Measurements from ENCODE around the gene TNRC6B. TPM values are rescaled to one million over a fixed set of nuclear protein-coding genes. Genes with fewer than 3 reads are reported as not detected.
"Not testable (repeated sequence)": the region's sequence is repeated elsewhere in the genome, so short reads cannot be mapped to it uniquely, and the experiment has no call there.

The TNRC6B gene
- total RNA-seq, 1 donor from 2014 or later: 29.0 TPM

GRCh38 chr22:40345815-40346184 lies 168.1 kb downstream of the TNRC6B start:
- DNase-seq (ENCODE audit: low spot score) (no peak), ATAC-seq (peak; percentile 33)

GRCh38 chr22:40346185-40347118 lies 168.7 kb downstream of the TNRC6B start, which contains the start of gene ADSL:
Gene ADSL, plus strand, starts transcription at chr22:40346500. Its CDS starts 59 bp downstream, at chr22:40346559.
- ATAC-seq (peak; percentile 96), DNase-seq (ENCODE audit: low spot score) (peak; percentile 89)

- DNase-seq (ENCODE audit: low spot score): no peak
- ATAC-seq: no peak
Observed at GRCh38 chr22:40347300-40347699, 169.6 kb downstream of the TNRC6B start.

GRCh38 chr22:40348025-40348658 lies 170.4 kb downstream of the TNRC6B start:
- ATAC-seq: peak; percentile 35
- no peak for DNase-seq (ENCODE audit: low spot score)

GRCh38 chr22:40352763-40353162 lies 175.0 kb downstream of the TNRC6B start:
- DNase-seq (ENCODE audit: low spot score) (no peak), ATAC-seq (no peak)

GRCh38 chr22:40361100-40361499 lies 183.4 kb downstream of the TNRC6B start:
- no peak for ATAC-seq
- DNase-seq (ENCODE audit: low spot score): no peak

GRCh38 chr22:40363059-40363458 lies 185.3 kb downstream of the TNRC6B start:
- DNase-seq (ENCODE audit: low spot score) (no peak), ATAC-seq (no peak)

GRCh38 chr22:40364431-40364830 lies 186.7 kb downstream of the TNRC6B start:
- DNase-seq (ENCODE audit: low spot score): no peak
- no peak for ATAC-seq

- DNase-seq (ENCODE audit: low spot score) (no peak), ATAC-seq (no peak)
Observed at GRCh38 chr22:40366068-40366467, 188.3 kb downstream of the TNRC6B start.

GRCh38 chr22:40367342-40367741 lies 189.6 kb downstream of the TNRC6B start:
- DNase-seq (ENCODE audit: low spot score) (no peak), ATAC-seq (no peak)

- no peak for ATAC-seq
- no peak for DNase-seq (ENCODE audit: low spot score)
Observed at GRCh38 chr22:40368016-40368415, 190.3 kb downstream of the TNRC6B start.

GRCh38 chr22:40368836-40369235 lies 191.1 kb downstream of the TNRC6B start:
- ATAC-seq (no peak), DNase-seq (ENCODE audit: low spot score) (no peak)

GRCh38 chr22:40374567-40374966 lies 196.8 kb downstream of the TNRC6B start:
- no peak for DNase-seq (ENCODE audit: low spot score)

GRCh38 chr22:40376149-40376548 lies 198.4 kb downstream of the TNRC6B start:
- DNase-seq (ENCODE audit: low spot score): no peak
- ATAC-seq: no peak

More at GRCh38 chr22:40374567-40374966, 196.8 kb downstream of the TNRC6B start:
- no peak for ATAC-seq

- DNase-seq (ENCODE audit: low spot score) (no peak), ATAC-seq (no peak)
Observed at GRCh38 chr22:40377931-40378330, 200.2 kb downstream of the TNRC6B start.

- not testable (repeated sequence) for ATAC-seq; DNase-seq (ENCODE audit: low spot score)
Observed at GRCh38 chr22:40378448-40378847, 200.7 kb downstream of the TNRC6B start.

GRCh38 chr22:40381461-40381860 lies 203.7 kb downstream of the TNRC6B start:
- no peak for ATAC-seq
- no peak for DNase-seq (ENCODE audit: low spot score)

GRCh38 chr22:40383905-40384304 lies 206.2 kb downstream of the TNRC6B start:
- ATAC-seq (no peak), DNase-seq (ENCODE audit: low spot score) (no peak)

- DNase-seq (ENCODE audit: low spot score) (no peak), ATAC-seq (no peak)
Observed at GRCh38 chr22:40385036-40385782, 207.5 kb downstream of the TNRC6B start.
